Stimulated activated naive CD8-positive, alpha-beta T cell treated with anti-CD3 and anti-CD28 coated beads, Interleukin-15, Interleukin-2, amounts not matched to agents 100 ng/mL and 50 ng/mL, for 24 hours (primary cell): ENCODE measurements around the gene TMEM164.

Experiments used
- H3K27ac Mint-ChIP-seq: one replicate; pipeline ENCODE4 v1.8.0; 2021; ENCODE audit warnings: mild to moderate bottlenecking, mixed read lengths
- H3K27me3 Mint-ChIP-seq: one replicate; pipeline ENCODE4 v1.8.0; 2021; ENCODE audit warnings: mixed read lengths
- H3K36me3 Mint-ChIP-seq: one replicate; pipeline ENCODE4 v1.8.0; 2021; ENCODE audit warnings: low read depth, mixed read lengths
- H3K4me1 Mint-ChIP-seq: one replicate; pipeline ENCODE4 v1.8.0; 2021; ENCODE audit warnings: low read depth, mixed read lengths
- H3K4me3 Mint-ChIP-seq: one replicate; pipeline ENCODE4 v1.8.0; 2021; ENCODE audit warnings: mild to moderate bottlenecking, mixed read lengths
- H3K9me3 Mint-ChIP-seq: one replicate; pipeline ENCODE4 v1.8.0; 2021; ENCODE audit warnings: mixed read lengths

Gene TMEM164

GRCh38 chrX:110163488-110163887 is 160.6 kb downstream of the TMEM164 start:
- no peaks in the 10 kb centered on the region for H3K9me3 Mint-ChIP-seq
- H3K4me3 Mint-ChIP-seq, result no peak overlapping the region
- no peak overlapping the region for H3K27ac Mint-ChIP-seq
- peaks cover 8% of the 10 kb centered on the region for H3K4me1 Mint-ChIP-seq
- H3K27me3 Mint-ChIP-seq, result no peaks in the 10 kb centered on the region
- H3K36me3 Mint-ChIP-seq, result peaks cover under 1% of the 10 kb centered on the region

DNA sequence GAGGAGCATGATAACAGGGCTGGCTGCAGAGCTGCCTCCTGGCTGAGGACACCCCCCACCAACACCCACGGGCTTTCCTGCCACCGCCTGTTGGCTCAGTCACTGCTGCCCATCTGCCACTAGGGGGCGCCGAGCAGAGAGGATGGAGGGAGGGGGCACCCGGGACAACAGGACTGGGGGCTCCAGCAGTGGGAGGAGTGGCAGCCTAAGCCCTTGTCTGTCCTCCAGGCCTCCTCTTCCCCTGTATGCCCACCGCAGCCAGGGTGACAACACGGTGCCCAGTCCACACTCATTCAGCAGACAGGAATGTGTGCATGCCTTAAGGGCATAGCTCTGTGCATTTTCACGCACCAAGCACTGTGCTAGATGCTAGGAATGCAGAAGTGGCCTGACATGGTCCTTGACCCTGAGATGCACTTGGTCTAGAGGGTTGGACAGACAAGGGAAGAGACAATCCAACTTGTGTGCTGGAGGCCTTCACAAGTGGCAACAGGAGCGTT is 165.1 kb downstream of the TMEM164 start:
- Mint-ChIP-seq H3K36me3 (peaks cover 12% of the 10 kb centered on the region), H3K27me3 (no peaks in the 10 kb centered on the region), H3K27ac (no peak overlapping the region), H3K4me3 (no peak overlapping the region), H3K9me3 (no peaks in the 10 kb centered on the region), H3K4me1 (peaks cover 6% of the 10 kb centered on the region)

GRCh38 chrX:110168585-110168984 is 165.7 kb downstream of the TMEM164 start:
- H3K4me3 Mint-ChIP-seq, result no peak overlapping the region
- peaks cover 6% of the 10 kb centered on the region for H3K4me1 Mint-ChIP-seq
- H3K9me3 Mint-ChIP-seq, result no peaks in the 10 kb centered on the region
- H3K36me3 Mint-ChIP-seq, result peaks cover 12% of the 10 kb centered on the region
- H3K27me3 Mint-ChIP-seq, result no peaks in the 10 kb centered on the region
- H3K27ac Mint-ChIP-seq, result no peak overlapping the region

- Mint-ChIP-seq H3K27me3 (no peaks in the 10 kb centered on the region), H3K4me1 (peaks cover 6% of the 10 kb centered on the region), H3K9me3 (no peaks in the 10 kb centered on the region), H3K36me3 (peaks cover 12% of the 10 kb centered on the region), H3K4me3 (no peak overlapping the region), H3K27ac (no peak overlapping the region)
Measured at GRCh38 chrX:110170029-110170428, 167.1 kb downstream of the TMEM164 start.

- no peaks in the 10 kb centered on the region for H3K9me3 Mint-ChIP-seq
- H3K27ac Mint-ChIP-seq, result no peak overlapping the region
- H3K27me3 Mint-ChIP-seq, result no peaks in the 10 kb centered on the region
- H3K4me1 Mint-ChIP-seq, result peaks cover 6% of the 10 kb centered on the region
- no peak overlapping the region for H3K4me3 Mint-ChIP-seq
- peaks cover 12% of the 10 kb centered on the region for H3K36me3 Mint-ChIP-seq
Measured at GRCh38 chrX:110171442-110171841, 168.5 kb downstream of the TMEM164 start.

DNA sequence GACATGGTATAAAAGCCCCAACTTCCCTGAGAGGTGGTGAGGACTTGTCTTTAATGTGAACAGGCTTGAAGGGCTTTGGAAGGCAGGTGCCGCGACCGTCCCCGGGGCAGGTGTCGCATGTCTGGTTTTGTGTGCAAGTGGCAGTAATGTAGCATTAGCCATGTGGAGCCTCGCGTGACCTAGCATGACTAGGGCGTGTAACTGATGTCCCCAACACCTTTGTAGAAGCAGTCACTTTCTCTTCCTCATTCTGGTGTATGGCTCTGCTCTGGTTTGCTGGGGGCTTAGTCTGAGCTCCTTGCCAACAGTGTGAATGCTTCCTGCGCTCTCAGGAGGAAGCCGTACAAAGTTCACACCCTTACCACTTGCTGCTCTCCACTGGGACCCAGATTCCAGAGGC is 169.3 kb downstream of the TMEM164 start:
- no peak overlapping the region for H3K27ac Mint-ChIP-seq
- H3K36me3 Mint-ChIP-seq, result peaks cover 12% of the 10 kb centered on the region

GRCh38 chrX:110173192-110174175 is 170.6 kb downstream of the TMEM164 start:
- H3K4me3 Mint-ChIP-seq, result no peak overlapping the region
- no peaks in the 10 kb centered on the region for H3K9me3 Mint-ChIP-seq
- H3K27ac Mint-ChIP-seq, result no peak overlapping the region
- peaks cover 6% of the 10 kb centered on the region for H3K4me1 Mint-ChIP-seq
- H3K36me3 Mint-ChIP-seq, result peaks cover 11% of the 10 kb centered on the region
- H3K27me3 Mint-ChIP-seq, result no peaks in the 10 kb centered on the region

More for the DNA sequence above, 169.3 kb downstream of the TMEM164 start:
- H3K9me3 Mint-ChIP-seq, result no peaks in the 10 kb centered on the region
- peaks cover 6% of the 10 kb centered on the region for H3K4me1 Mint-ChIP-seq
- H3K27me3 Mint-ChIP-seq, result no peaks in the 10 kb centered on the region
- H3K4me3 Mint-ChIP-seq, result no peak overlapping the region

GRCh38 chrX:110175146-110175545 is 172.2 kb downstream of the TMEM164 start:
- peaks cover 4% of the 10 kb centered on the region for H3K36me3 Mint-ChIP-seq
- H3K27me3 Mint-ChIP-seq, result no peaks in the 10 kb centered on the region
- H3K9me3 Mint-ChIP-seq, result no peaks in the 10 kb centered on the region
- H3K4me3 Mint-ChIP-seq, result no peak overlapping the region
- H3K4me1 Mint-ChIP-seq, result peaks cover 6% of the 10 kb centered on the region
- H3K27ac Mint-ChIP-seq, result no peak overlapping the region

GRCh38 chrX:110175696-110176095 is 172.8 kb downstream of the TMEM164 start:
- H3K9me3 Mint-ChIP-seq, result no peaks in the 10 kb centered on the region
- no peaks in the 10 kb centered on the region for H3K27me3 Mint-ChIP-seq
- H3K27ac Mint-ChIP-seq, result no peak overlapping the region
- H3K36me3 Mint-ChIP-seq, result peaks cover 4% of the 10 kb centered on the region
- H3K4me3 Mint-ChIP-seq, result no peak overlapping the region
- peaks cover 6% of the 10 kb centered on the region for H3K4me1 Mint-ChIP-seq

GRCh38 chrX:110178179-110178865 is 175.4 kb downstream of the TMEM164 start:
- Mint-ChIP-seq H3K4me3 (no peak overlapping the region), H3K27ac (no peak overlapping the region), H3K9me3 (no peaks in the 10 kb centered on the region), H3K27me3 (no peaks in the 10 kb centered on the region), H3K4me1 (peaks cover 12% of the 10 kb centered on the region), H3K36me3 (no peaks in the 10 kb centered on the region)

GRCh38 chrX:110180176-110180927 is 177.4 kb downstream of the TMEM164 start:
- peaks cover 12% of the 10 kb centered on the region for H3K4me1 Mint-ChIP-seq
- peaks cover 5% of the 10 kb centered on the region for H3K36me3 Mint-ChIP-seq
- H3K27me3 Mint-ChIP-seq, result no peaks in the 10 kb centered on the region
- H3K27ac Mint-ChIP-seq, result no peak overlapping the region
- no peak overlapping the region for H3K4me3 Mint-ChIP-seq
- H3K9me3 Mint-ChIP-seq, result peaks cover 5% of the 10 kb centered on the region

GRCh38 chrX:110180928-110181310 is 178.0 kb downstream of the TMEM164 start:
- no peak overlapping the region for H3K27ac Mint-ChIP-seq

GRCh38 chrX:110181459-110182137 is 178.7 kb downstream of the TMEM164 start:
- Mint-ChIP-seq H3K4me3 (no peak overlapping the region), H3K27me3 (no peaks in the 10 kb centered on the region), H3K9me3 (peaks cover 5% of the 10 kb centered on the region), H3K27ac (no peak overlapping the region), H3K4me1 (peaks cover 12% of the 10 kb centered on the region), H3K36me3 (peaks cover 9% of the 10 kb centered on the region)

More at GRCh38 chrX:110180928-110181310, 178.0 kb downstream of the TMEM164 start:
- Mint-ChIP-seq H3K36me3 (peaks cover 5% of the 10 kb centered on the region), H3K4me3 (no peak overlapping the region), H3K9me3 (peaks cover 5% of the 10 kb centered on the region), H3K27me3 (no peaks in the 10 kb centered on the region), H3K4me1 (peaks cover 12% of the 10 kb centered on the region)

- Mint-ChIP-seq H3K27ac (peak overlapping the region; percentile 57), H3K9me3 (peaks cover 5% of the 10 kb centered on the region), H3K27me3 (no peaks in the 10 kb centered on the region)
Measured at GRCh38 chrX:110182362-110182761, 179.4 kb downstream of the TMEM164 start.

More at GRCh38 chrX:110182362-110182761, 179.4 kb downstream of the TMEM164 start:
- Mint-ChIP-seq H3K36me3 (peaks cover 9% of the 10 kb centered on the region), H3K4me3 (no peak overlapping the region), H3K4me1 (peaks cover 12% of the 10 kb centered on the region)
